Measurements from ENCODE around the gene BSN.

GRCh38 chr3:49619649-49620048 lies 65.4 kb downstream of the BSN start:
- TF ChIP-seq CTCF (conservative IDR thresholded peaks at IDR 0.05; ENCODE audit: low read depth in 2 of 2) (no peak), POLR2AphosphoS5 (IDR thresholded peaks at IDR 0.05; ENCODE audit: low read depth) (no peak), JUNB (IDR thresholded peaks at IDR 0.05; ENCODE audit: unreplicated experiment) (no peak)
